ENCODE results near the gene NOL9. TPM values are rescaled to one million over a fixed set of nuclear protein-coding genes. Genes with fewer than 3 reads are reported as not detected.
"Not testable (repeated sequence)": the region's sequence is repeated elsewhere in the genome, so short reads cannot be mapped to it uniquely, and the experiment has no call there.

Gene NOL9
- 10 to 100 TPM; 37.6 to 40.8 TPM for total RNA-seq

- DNase-seq (peak; percentile 98), ATAC-seq (ENCODE audit: low read depth) (peak; percentile 97)
- Mint-ChIP-seq H3K27ac (peak within 1 kb of the TSS; percentile 76), H3K36me3 (peaks cover 4% of the 10 kb centered on the region), H3K9me3 (no peaks in the 10 kb centered on the region), H3K27me3 (no peaks in the 10 kb centered on the region), H3K4me1 (peaks cover 8% of the 10 kb centered on the region), H3K4me3 (peak within 1 kb of the TSS; percentile 82)
- POLR2A ChIA-PET, result interaction anchor here (0.7 to 3.6 kb wide), 10 partner anchors 9 to 562 kb away, joined by 3 to 16 read pairs (median 4); partner anchors contain the start of genes KLHL21, NPHP4, PHF13 and PLEKHG5
Measured at GRCh38 chr1:6554031-6554906, at the start of gene NOL9. NOL9 (minus strand) TSS chr1:6554513; CDS start chr1:6554502, 11 bp downstream.

GRCh38 chr1:6603238-6603914 lies 49.1 kb upstream of the NOL9 start:
- Mint-ChIP-seq H3K9me3 (no peaks in the 10 kb centered on the region), H3K4me3 (peak overlapping the region; percentile 83), H3K36me3 (no peaks in the 10 kb centered on the region), H3K27me3 (peaks cover 5% of the 10 kb centered on the region), H3K4me1 (peaks cover 25% of the 10 kb centered on the region), H3K27ac (peak overlapping the region; percentile 94)
- peak; percentile 73 for DNase-seq
- POLR2A ChIA-PET, result interaction anchor here (0.8 to 4.6 kb wide), 9 partner anchors 9 to 113 kb away, joined by 3 to 38 read pairs (median 4); partner anchors contain the start of genes NOL9, PHF13, TAS1R1 and ZBTB48
- peak; percentile 34 for ATAC-seq (ENCODE audit: low read depth)

- H3K27ac Mint-ChIP-seq, result peak within 1 kb of the TSS; percentile 94
- POLR2A ChIA-PET, result interaction anchor here (0.8 to 4.6 kb wide), 11 partner anchors 10 to 244 kb away, joined by 3 to 38 read pairs (median 4); partner anchors contain the start of genes NOL9, PHF13, TAS1R1 and THAP3
- H3K36me3 Mint-ChIP-seq, result no peaks in the 10 kb centered on the region
- peaks cover 28% of the 10 kb centered on the region for H3K4me1 Mint-ChIP-seq
- peak within 1 kb of the TSS; percentile 96 for H3K4me3 Mint-ChIP-seq
- DNase-seq, result peak; percentile 90
- peaks cover 2% of the 10 kb centered on the region for H3K27me3 Mint-ChIP-seq
- no peaks in the 10 kb centered on the region for H3K9me3 Mint-ChIP-seq
- peak; percentile 65 for ATAC-seq (ENCODE audit: low read depth)
Measured at GRCh38 chr1:6602669-6603237, 48.4 kb upstream of the NOL9 start, which contains the start of gene KLHL21. KLHL21 (minus strand) TSS chr1:6602869; CDS start chr1:6602817, 52 bp downstream.

- Mint-ChIP-seq H3K27ac (peak overlapping the region; percentile 90), H3K27me3 (no peaks in the 10 kb centered on the region), H3K4me1 (peaks cover 29% of the 10 kb centered on the region), H3K36me3 (no peaks in the 10 kb centered on the region), H3K9me3 (no peaks in the 10 kb centered on the region), H3K4me3 (peak overlapping the region; percentile 96)
- POLR2A ChIA-PET, result interaction anchor here (0.8 to 4.6 kb wide), 8 partner anchors 11 to 244 kb away, joined by 3 to 38 read pairs (median 4); partner anchors contain the start of genes CAMTA1, PHF13, PLEKHG5 and THAP3
- peak; percentile 70 for DNase-seq
- peak; percentile 49 for ATAC-seq (ENCODE audit: low read depth)
Measured at GRCh38 chr1:6601923-6602668, 47.8 kb upstream of the NOL9 start.

GRCh38 chr1:6601049-6601922 lies 47.0 kb upstream of the NOL9 start:
- H3K36me3 Mint-ChIP-seq, result peaks cover 2% of the 10 kb centered on the region
- H3K27ac Mint-ChIP-seq, result peak overlapping the region; percentile 90
- H3K4me3 Mint-ChIP-seq, result peak overlapping the region; percentile 96
- H3K4me1 Mint-ChIP-seq, result peaks cover 30% of the 10 kb centered on the region
- H3K27me3 Mint-ChIP-seq, result no peaks in the 10 kb centered on the region
- DNase-seq (peak; percentile 65), ATAC-seq (ENCODE audit: low read depth) (peak; percentile 30)
- POLR2A ChIA-PET, result interaction anchor here (0.6 to 4.6 kb wide), 9 partner anchors 11 to 183 kb away, joined by 3 to 41 read pairs (median 6); partner anchors contain the start of genes CAMTA1, PHF13, PLEKHG5 and THAP3
- no peaks in the 10 kb centered on the region for H3K9me3 Mint-ChIP-seq

- H3K9me3 Mint-ChIP-seq, result no peaks in the 10 kb centered on the region
- no peaks in the 10 kb centered on the region for H3K27me3 Mint-ChIP-seq
- H3K36me3 Mint-ChIP-seq, result peaks cover 2% of the 10 kb centered on the region
- H3K4me3 Mint-ChIP-seq, result peak overlapping the region; percentile 96
- DNase-seq (no peak), ATAC-seq (ENCODE audit: low read depth) (peak; percentile 4)
- H3K27ac Mint-ChIP-seq, result peak overlapping the region; percentile 90
- peaks cover 30% of the 10 kb centered on the region for H3K4me1 Mint-ChIP-seq
- POLR2A ChIA-PET, result interaction anchor here (0.5 to 3.9 kb wide), 7 partner anchors 19 to 574 kb away, joined by 3 to 41 read pairs (median 3); partner anchors contain the start of genes NOL9, THAP3 and ZBTB48
Measured at GRCh38 chr1:6600410-6601048, 46.2 kb upstream of the NOL9 start.

- Mint-ChIP-seq H3K4me3 (peak overlapping the region; percentile 96), H3K27ac (peak overlapping the region; percentile 90), H3K4me1 (peaks cover 30% of the 10 kb centered on the region)
- H3K9me3 Mint-ChIP-seq; H3K27me3 Mint-ChIP-seq; ATAC-seq (ENCODE audit: low read depth); H3K36me3 Mint-ChIP-seq; DNase-seq: not testable (repeated sequence)
- POLR2A ChIA-PET, result interaction anchor here (0.5 to 3.9 kb wide), 6 partner anchors 18 to 574 kb away, joined by 3 to 41 read pairs (median 3); partner anchors contain the start of genes NOL9, THAP3 and ZBTB48
Measured at GRCh38 chr1:6599991-6600390, 45.7 kb upstream of the NOL9 start.

GRCh38 chr1:6599141-6599975 lies 45.0 kb upstream of the NOL9 start:
- POLR2A ChIA-PET, result interaction anchor here (0.5 to 3.9 kb wide), 4 partner anchors 18 to 45 kb away, joined by 3 to 41 read pairs (median 4); partner anchors contain the start of genes NOL9, THAP3 and ZBTB48
- ATAC-seq (ENCODE audit: low read depth) (peak; percentile 11), DNase-seq (peak; percentile 48)
- no peaks in the 10 kb centered on the region for H3K27me3 Mint-ChIP-seq
- peak overlapping the region; percentile 90 for H3K27ac Mint-ChIP-seq
- H3K4me1 Mint-ChIP-seq, result peaks cover 29% of the 10 kb centered on the region
- no peaks in the 10 kb centered on the region for H3K9me3 Mint-ChIP-seq
- H3K4me3 Mint-ChIP-seq, result peak overlapping the region; percentile 96
- H3K36me3 Mint-ChIP-seq, result peaks cover 2% of the 10 kb centered on the region

- H3K27me3 Mint-ChIP-seq, result no peaks in the 10 kb centered on the region
- peaks cover 20% of the 10 kb centered on the region for H3K4me1 Mint-ChIP-seq
- no peak for DNase-seq
- POLR2A ChIA-PET, result interaction anchor here (0.8 to 3.9 kb wide), 3 partner anchors 14 to 18 kb away, joined by 3 to 41 read pairs (median 3); partner anchors contain the start of gene ZBTB48
- ATAC-seq (ENCODE audit: low read depth), result no peak
- H3K9me3 Mint-ChIP-seq, result no peaks in the 10 kb centered on the region
- no peak overlapping the region for H3K27ac Mint-ChIP-seq
- H3K36me3 Mint-ChIP-seq, result peaks cover 2% of the 10 kb centered on the region
- H3K4me3 Mint-ChIP-seq, result no peak overlapping the region
Measured at GRCh38 chr1:6597777-6598131, 43.4 kb upstream of the NOL9 start.

Measured in activated naive CD8-positive, alpha-beta T cell treated with anti-CD3 and anti-CD28 coated beads, Interleukin-2, amount 10 ng/mL, durations not matched to agents 7 days and 5 days (primary cell).